AG20443 (cell line): ENCODE data around the gene LSM14A.
"Not testable (repeated sequence)": the region's sequence is repeated elsewhere in the genome, so short reads cannot be mapped to it uniquely, and the experiment has no call there.

ENCODE experiments used
- DNase-seq: peaks from one replicate; pipeline ENCODE4 v3.0.0; 2012; ENCODE audit warnings: low spot score, mixed read lengths

Gene LSM14A

GRCh38 chr19:34158966-34159365 lies 13.3 kb upstream of the LSM14A start:
- not testable (repeated sequence) for DNase-seq

DNA sequence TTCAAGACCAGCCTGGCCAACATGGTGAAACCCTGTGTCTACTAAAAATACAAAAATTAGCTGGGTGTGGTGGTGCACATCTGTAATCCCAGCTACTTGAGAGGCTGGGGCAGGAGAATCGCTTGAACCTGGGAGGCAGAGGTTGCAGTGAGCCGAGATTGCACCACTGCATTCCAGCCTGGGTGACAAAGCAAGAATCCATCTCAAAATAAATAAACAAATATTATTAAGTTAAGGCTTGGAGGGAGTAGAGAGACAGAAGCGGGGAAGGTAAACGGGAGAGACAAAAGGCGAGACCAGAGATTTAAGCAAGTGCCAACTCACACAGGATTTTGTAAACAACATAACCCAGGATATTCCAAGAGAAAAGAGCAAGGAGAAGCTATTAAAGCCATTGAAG lies 12.8 kb upstream of the LSM14A start:
- not testable (repeated sequence) for DNase-seq

- DNase-seq, result not testable (repeated sequence)
These were observed 10.4 kb upstream of the LSM14A start for GRCh38 chr19:34161902-34162301.

DNA sequence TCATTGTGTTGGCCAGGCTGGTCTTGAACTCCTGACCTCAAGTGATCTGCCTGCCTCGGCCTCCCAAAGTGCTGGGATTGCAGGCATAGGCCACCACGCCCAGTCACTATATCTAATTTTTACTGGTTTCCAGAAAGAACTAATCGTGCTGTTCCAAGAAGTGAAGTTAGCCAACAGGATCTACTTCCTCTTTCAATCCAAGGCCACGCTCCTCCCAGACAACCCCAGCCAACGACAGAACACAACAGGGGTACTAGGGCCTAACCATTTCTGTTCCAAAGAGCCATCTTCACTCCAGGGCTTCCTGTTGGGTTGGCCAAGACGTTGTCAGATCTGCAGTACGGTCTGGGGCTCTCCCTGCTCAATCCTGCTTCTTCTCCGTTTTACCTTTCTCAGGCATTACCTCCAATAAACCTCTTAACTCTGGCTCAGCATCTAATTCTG lies 7.0 kb upstream of the LSM14A start:
- DNase-seq, result no peak

GRCh38 chr19:34169475-34170199 lies 2.7 kb upstream of the LSM14A start:
- DNase-seq, result not testable (repeated sequence)

DNA sequence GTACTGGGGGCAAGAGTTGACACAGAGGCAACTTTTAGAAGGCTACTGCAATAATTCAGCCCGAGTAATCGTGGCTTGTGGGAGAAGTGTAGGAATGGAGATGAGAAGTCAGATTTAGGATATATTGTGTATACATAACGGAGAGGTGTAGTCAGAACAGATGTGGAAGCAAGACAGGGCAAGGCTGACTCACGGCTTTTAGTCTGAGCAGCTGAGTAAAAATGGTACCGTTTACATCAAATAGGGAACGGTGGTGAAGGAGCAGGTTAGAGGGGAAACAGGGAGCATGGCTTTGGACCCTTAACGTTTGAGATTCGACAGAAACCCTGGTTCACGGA lies 796 bp upstream of the LSM14A start:
- peak; percentile 60 for DNase-seq

DNA sequence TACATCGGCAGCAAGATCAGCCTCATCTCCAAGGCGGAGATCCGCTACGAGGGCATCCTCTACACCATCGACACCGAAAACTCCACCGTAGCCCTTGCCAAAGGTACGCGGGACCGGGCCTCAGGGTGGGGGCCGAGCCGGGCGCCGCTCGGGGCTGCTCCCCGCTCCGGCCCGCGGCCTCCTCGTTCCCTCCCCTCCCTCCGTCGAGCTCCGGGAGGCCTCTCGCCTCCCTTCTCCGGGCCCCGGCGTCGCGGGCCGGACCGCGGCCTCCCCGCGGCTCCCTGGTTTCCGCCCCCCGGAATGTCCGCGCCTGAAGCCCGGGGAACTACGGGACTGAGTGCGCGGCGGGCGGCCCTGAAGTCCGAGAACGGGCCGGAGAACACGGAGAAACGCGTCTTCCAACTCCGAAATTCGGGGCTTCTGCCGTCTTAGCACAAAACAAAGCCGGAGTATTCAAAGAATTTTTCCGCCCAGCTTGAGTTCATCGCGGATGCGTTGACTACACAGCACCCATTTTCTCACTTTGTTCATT lies 423 bp downstream of the LSM14A start:
- peak; percentile 57 for DNase-seq

- DNase-seq, result peak; percentile 34
These were observed 1.1 kb downstream of the LSM14A start for GRCh38 chr19:34173193-34173956.

DNA sequence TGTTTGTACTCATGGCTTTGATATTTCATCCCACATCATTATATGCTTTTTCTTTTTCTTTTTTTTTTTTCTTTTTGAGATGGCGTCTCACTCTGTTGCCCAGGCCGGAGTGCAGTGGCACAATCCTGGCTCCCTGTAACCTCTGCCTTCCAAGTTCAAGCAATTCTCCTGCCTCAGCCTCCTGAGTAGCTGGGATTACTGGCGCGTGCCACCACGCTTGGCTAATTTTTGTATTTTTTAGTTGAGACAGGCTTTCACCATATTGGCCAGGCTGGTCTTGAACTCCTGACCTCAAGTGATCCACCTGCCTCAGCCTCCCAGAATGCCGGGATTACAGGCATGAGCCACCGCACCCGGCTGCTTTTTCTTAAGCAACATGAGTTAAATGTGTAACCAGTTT lies 2.9 kb downstream of the LSM14A start:
- DNase-seq, result not testable (repeated sequence)

- DNase-seq, result no peak
These were observed 4.3 kb downstream of the LSM14A start for GRCh38 chr19:34176581-34176980.

DNA sequence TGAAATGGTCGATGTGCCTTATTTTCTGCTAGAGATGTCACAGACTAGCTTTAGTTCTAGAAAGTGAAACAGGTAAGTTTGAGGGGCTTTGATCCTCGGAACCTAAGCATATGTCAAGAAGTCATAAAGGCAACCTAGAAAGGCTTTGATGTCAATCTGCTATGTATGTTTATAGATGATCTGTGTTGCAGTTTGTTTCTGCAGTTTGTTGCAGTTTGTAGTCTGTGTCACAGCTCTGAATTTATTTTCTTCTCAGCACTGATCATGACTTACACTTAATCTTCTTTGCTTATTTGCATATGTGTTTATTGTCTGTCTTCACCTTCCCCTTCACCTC lies 5.9 kb downstream of the LSM14A start:
- DNase-seq, result no peak

GRCh38 chr19:34179066-34179465 lies 6.8 kb downstream of the LSM14A start:
- no peak for DNase-seq

DNA sequence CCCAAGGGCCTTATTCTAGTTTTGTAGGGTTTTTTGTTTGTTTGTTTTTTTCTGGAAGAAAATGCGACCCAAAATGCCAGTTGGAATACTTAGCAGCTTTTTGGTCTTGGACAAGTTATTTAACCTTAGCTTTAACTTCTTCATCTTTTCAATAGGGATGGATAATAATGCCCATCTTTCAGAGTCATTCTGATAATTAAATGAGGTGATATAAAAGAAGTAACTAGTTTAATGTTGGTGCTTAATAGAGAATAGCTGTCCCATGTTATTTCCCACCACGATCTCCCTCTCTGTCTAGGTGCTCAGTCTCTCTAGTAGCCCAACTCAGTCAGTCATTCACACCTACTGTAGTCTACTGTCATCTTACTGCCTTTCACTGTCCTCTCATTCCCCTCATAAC lies 8.0 kb downstream of the LSM14A start:
- DNase-seq, result no peak

- DNase-seq, result no peak
These were observed 8.4 kb downstream of the LSM14A start for GRCh38 chr19:34180709-34181108.

DNA sequence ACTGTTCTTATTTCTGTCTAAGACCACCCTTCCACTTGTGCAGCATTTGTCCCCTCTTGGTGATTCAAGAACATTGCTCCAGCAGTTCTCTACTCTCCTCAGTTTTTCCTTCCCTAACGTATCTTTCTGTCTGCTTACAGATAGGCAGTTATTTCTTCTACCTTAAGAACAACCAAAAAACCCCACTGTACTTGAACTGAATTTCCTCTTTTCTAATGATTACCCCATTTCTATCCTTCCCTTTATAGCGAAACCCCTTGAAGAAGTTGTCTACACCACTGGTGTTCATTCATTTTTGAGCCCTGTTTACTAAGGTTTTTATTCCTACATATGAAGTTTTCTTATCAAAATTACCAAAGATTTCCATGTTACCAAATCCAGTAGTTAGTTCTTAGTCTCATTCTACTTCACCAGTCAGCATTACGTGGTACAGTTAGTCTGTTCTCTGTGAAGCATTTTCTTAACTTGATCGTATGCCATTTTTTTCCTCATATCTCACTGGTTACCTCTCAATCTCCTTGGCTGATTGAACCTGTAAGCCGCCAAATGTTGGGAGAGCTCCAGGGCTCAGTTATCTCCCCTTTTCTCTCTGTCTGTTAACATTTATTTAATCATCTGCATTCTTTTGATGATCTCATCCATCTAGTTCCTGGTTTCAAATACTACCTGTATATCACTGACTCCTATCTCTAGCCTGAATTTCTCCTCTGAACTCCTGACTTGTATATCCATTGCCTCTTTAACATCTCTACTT lies 9.0 kb downstream of the LSM14A start:
- DNase-seq, result no peak

DNA sequence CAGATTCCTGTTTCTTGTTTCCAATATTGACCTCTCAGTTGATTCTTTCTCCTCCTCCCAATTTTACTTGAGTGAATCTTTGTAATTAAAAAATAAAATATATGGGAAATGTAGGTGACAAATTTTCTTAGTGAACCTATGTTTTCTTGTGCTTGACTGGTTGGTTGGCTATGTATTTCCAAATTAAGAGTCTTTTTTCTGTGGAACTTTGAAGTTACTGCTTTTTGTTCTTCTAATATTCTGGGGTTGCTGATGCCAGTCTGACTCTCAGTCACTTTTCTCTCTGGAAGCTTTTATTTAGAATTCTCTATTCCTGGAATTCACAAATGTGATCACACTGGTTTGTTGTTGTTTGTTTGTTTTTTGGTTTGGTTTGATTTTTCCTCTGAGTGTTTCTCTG lies 9.8 kb downstream of the LSM14A start:
- no peak for DNase-seq

GRCh38 chr19:34184880-34185491 lies 12.7 kb downstream of the LSM14A start:
- DNase-seq, result peak; percentile 21

GRCh38 chr19:34186205-34186604 lies 13.9 kb downstream of the LSM14A start:
- no peak for DNase-seq

GRCh38 chr19:34187011-34187410 lies 14.7 kb downstream of the LSM14A start:
- DNase-seq, result no peak

DNA sequence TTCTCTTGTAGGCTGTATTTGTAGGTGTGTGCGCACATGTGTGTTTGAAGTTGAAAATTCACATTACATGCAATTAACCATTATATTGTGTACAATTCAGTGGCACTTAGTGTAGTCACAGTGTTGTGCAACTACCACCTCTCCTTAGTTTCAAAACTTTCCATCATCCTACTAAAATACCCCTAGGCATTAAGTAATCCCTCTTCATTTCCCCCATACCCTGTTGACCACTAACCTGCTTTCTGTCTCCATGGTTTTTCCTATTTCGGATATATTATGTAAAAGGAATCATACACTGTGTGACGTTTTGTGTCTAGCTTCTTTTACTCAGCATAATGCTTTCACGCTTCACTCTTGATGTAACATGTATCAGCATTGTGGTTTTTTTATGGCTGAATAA lies 16.1 kb downstream of the LSM14A start:
- no peak for DNase-seq

GRCh38 chr19:34189199-34189916 lies 17.1 kb downstream of the LSM14A start:
- DNase-seq, result no peak
